ENCODE results near the gene PRKCD. TPM values are rescaled to one million over a fixed set of nuclear protein-coding genes. Genes with fewer than 3 reads are reported as not detected.
"Not testable (repeated sequence)": the region's sequence is repeated elsewhere in the genome, so short reads cannot be mapped to it uniquely, and the experiment has no call there.

PRKCD gene
- total RNA-seq, 1 donor from 2014 or later = 1.4 TPM

- DNase-seq (ENCODE audit: low read depth) = peak; percentile 36
These were observed 20.8 kb upstream of the PRKCD start for GRCh38 chr3:53139906-53140846.

DNA sequence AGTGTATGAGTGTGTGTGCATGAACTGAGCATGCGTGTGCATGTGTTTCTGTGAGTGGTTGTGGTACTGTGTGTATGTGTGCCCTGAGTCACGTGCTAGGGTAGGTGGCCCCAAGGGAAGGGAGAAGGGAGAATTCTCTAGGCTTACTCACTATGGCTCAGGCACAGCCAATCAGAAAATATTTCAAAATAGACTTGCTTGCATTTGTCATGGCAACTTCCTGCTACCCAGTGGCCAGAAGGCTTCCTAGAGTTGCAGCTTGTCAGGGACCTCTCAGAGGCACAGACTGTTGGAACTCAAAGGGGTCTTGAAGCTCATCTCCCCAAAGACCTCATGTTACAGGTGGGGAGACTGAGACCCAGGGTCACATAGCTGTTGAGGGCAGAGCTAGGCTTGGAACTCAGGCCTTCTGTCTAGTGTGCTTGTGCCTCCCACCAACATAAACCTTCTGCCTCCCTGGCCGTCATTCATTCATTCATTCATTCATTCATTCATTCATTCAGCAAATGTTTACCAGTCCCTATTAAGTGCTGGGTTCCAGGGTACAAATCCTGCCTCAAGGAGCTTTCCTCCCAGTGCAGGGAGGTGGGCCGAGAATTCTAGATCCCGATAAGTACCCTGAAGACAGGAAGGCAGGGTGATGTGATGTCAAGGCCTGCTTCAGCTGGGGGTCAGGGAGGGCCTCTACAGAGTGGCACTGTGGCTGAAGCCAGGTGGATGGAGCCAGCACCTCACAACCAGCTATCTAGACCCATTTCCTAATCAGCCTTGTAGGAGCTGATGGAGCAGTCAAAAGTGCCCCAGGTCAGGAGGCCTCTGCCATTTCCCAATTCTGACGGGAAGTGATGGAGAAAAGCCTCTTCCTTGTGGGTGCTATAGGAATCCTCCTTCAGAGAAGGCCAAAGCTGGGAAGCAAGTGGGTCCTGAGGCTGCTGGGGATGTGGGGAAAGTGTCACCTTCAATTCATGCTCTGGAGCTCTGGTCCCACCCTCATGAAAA lies 19.9 kb upstream of the PRKCD start:
- peak; percentile 35 for DNase-seq (ENCODE audit: low read depth)

GRCh38 chr3:53142986-53143385 lies 18.0 kb upstream of the PRKCD start:
- no peak for DNase-seq (ENCODE audit: low read depth)

DNA sequence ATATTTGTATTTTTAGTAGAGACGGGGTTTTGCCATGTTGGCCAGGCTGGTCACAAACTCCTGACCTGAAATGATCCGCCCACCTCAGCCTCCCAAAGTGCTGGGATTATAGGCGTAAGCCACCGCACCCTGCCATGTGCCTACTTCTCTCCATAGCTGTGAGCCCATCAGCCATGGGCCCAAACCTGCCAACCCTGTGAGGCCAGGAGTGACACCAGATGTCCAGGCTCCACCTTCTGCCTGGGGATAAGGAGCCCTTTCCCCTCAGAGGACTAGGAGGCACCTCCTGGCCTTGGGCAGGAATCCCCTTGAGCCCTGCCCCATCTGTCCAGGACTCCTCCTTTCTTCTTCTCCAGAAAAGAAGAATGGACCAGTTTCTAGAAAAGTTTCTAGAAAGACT lies 16.6 kb upstream of the PRKCD start:
- DNase-seq (ENCODE audit: low read depth) = no peak

- DNase-seq (ENCODE audit: low read depth) = no peak
These were observed 15.9 kb upstream of the PRKCD start for GRCh38 chr3:53144862-53145712.

DNA sequence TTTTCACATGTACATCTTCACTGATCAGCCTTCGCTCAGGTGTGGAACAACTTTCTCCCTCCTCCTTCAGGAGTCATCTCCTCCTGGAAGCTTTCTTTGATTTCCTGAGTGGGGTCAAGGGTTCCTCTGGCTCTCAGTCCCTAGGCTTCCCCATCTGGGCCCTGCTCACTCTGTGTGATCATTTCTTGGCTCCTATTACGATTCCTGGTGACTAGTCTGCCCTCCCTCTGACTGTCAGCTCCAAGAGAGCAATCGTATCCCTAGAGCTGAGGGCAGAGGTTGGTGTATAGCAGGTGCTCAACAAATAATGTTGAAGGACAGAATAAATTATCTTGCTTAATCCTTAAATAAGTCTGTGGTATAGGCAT lies 15.3 kb upstream of the PRKCD start:
- DNase-seq (ENCODE audit: low read depth) = no peak

GRCh38 chr3:53146319-53146891 lies 14.6 kb upstream of the PRKCD start:
- DNase-seq (ENCODE audit: low read depth) = no peak

- DNase-seq (ENCODE audit: low read depth) = no peak
These were observed 13.7 kb upstream of the PRKCD start for GRCh38 chr3:53147151-53147902.

- DNase-seq (ENCODE audit: low read depth) = no peak
These were observed 13.1 kb upstream of the PRKCD start for GRCh38 chr3:53147903-53148400.

DNA sequence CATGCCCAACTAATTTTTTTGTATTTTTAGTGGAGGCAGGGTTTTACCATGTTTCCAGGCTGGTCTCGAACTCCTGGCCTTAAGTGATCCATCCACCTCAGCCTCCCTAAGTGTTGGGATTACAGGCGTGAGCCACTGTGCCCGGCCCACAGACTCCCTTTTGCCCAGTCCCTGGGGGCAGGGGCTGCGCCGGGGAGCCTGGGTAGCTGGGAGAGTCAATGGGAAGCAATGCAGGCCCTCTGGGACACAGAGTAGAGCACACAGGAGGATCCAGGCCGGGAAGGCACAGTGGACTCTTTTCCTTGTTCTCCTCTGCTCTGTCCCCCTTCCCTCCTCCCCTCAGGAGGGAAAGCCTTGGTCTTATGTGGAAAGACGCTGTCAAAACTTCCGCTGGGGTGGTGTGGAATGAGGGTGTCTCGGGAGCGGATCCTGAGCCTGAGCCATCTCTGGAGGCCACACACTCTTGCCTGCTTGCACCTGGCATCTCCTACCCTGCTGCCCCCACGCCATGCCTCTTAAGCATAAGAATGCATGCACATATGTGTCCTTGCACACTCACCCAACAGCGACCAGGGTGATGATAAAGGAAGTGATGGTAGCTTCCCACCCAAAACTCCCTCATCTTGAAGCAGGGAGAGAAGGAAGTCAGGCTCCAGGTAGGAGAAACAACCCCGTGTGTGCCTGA lies 11.9 kb upstream of the PRKCD start:
- no peak for DNase-seq (ENCODE audit: low read depth)

- no peak for DNase-seq (ENCODE audit: low read depth)
These were observed 11.3 kb upstream of the PRKCD start for GRCh38 chr3:53149699-53150098.

- DNase-seq (ENCODE audit: low read depth) = no peak
These were observed 10.5 kb upstream of the PRKCD start for GRCh38 chr3:53150247-53151085.

- DNase-seq (ENCODE audit: low read depth) = not testable (repeated sequence)
These were observed 9.9 kb upstream of the PRKCD start for GRCh38 chr3:53151086-53151438.

GRCh38 chr3:53151465-53151864 lies 9.5 kb upstream of the PRKCD start:
- DNase-seq (ENCODE audit: low read depth) = no peak

DNA sequence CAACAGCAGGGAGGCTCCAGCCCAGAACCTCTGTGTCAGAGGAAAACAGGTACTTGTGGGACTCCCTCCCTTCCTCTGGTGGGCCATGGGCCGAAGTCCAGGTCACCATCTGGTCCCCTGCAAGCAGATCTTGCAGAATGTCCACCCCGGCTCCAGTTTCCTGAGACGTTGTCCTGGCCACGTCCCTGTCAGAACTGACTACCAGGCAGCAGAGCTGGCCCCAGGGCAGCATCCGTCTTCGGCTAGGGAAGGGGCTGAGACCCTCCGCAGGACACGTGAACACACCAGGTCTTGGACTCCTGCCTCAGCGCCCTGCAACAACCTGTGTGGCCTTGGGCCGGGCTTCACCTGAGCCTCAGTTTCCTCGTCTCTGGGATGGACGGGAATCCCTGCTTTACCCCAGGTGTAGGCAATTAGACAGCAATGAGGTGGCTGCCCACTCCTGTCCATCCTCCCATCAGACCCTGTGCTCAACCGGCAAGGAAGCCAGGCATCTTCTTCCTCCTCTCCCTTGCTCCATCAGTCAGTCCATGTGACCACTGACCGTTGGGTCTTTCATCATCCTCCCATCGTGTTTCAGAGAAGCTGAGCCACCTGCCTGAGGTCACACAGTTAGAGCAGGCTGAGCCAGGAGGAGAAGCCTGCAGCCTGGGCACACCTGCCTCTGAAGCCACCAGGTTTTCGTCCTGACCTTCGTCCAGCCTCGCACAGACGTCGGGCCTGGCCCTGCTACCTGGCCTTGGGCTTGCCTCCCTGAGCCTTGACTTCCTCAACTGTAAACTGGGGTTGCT lies 8.9 kb upstream of the PRKCD start:
- no peak for DNase-seq (ENCODE audit: low read depth)

GRCh38 chr3:53153264-53153823 lies 7.7 kb upstream of the PRKCD start:
- DNase-seq (ENCODE audit: low read depth) = no peak

DNA sequence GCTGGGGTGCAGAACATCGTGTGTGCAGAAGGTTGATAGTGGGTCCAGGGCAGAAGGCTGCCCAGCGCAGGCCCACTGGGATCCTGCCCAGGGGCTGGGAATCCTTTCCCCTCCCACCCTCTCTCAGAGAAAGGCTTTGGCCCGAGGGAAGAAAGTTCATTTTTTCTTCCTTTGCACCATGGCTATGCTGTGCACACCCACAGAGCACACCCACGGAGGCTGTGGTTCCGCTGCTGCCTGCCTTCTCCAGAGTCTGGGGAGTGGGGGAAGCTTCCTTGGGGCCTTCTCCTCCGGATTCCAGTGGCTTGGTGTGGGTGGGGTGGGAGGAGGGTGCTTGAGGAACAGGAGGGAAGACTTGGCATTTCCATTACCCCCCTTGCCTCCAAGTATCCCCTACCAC lies 7.0 kb upstream of the PRKCD start:
- DNase-seq (ENCODE audit: low read depth) = no peak
